OCI-LY7 (cell line): ENCODE measurements around the gene FKBP4. TPM values are rescaled to one million over a fixed set of nuclear protein-coding genes. Genes with fewer than 3 reads are reported as not detected.

Source experiments
- BruUV-seq: library from RNA; stranded (reverse); fragments of 400-500 nt; replicated peaks from 2 replicates; lab custom pipeline; 2021; lab: Mats Ljungman, UMichigan
- CTCF ChIA-PET: fragments of 300-600 bp; sonication (Branson Sonifier 250); formaldehyde crosslinking; loops from one replicate; lab custom pipeline; 2022; ENCODE audit warnings: antibody characterized with exemption; ENCODE audit not compliant: unreplicated experiment; lab: Charles Lee
- POLR2A ChIA-PET: fragments of 300-600 bp; sonication (Branson Sonifier 250); formaldehyde crosslinking; loops from one replicate; lab custom pipeline; 2022; ENCODE audit warnings: antibody characterized with exemption; lab: Charles Lee
- DNase-seq: peaks from one replicate; pipeline ENCODE4 v3.0.0-alpha.2; 2015; ENCODE audit warnings: low spot score
- H2AFZ ChIP-seq: fragments of 200-600 bp; sonication (generic), shearing (Covaris generic); 2 replicates; pipeline ENCODE4 v1.6.1; 2014; ENCODE audit warnings: mild to moderate bottlenecking, antibody characterized with exemption, low read length, moderate library complexity
- H3K27ac ChIP-seq: fragments of 200-600 bp; sonication (generic); 2 replicates; pipeline ENCODE4 v1.5.1; 2014; ENCODE audit warnings: mixed run types, low read depth, mild to moderate bottlenecking, moderate library complexity, low read length, inconsistent platforms; ENCODE audit not compliant: poor library complexity, severe bottlenecking
- H3K36me3 ChIP-seq: fragments of 200-600 bp; sonication (generic); 2 replicates; pipeline ENCODE4 v1.6.1; 2014; ENCODE audit warnings: mild to moderate bottlenecking, antibody characterized with exemption, low read length, moderate library complexity, mixed read lengths; ENCODE audit not compliant: insufficient read depth
- H3K4me1 ChIP-seq: fragments of 200-600 bp; sonication (generic); 2 replicates; pipeline ENCODE4 v1.5.1; 2014; ENCODE audit warnings: mild to moderate bottlenecking, low read length; ENCODE audit not compliant: insufficient read depth, poor library complexity, severe bottlenecking
- H3K4me2 ChIP-seq: fragments of 200-600 bp; sonication (generic); 2 replicates; pipeline ENCODE4 v1.6.1; 2014; ENCODE audit warnings: mild to moderate bottlenecking, low read length
- H3K4me3 ChIP-seq: fragments of 200-600 bp; sonication (generic); 2 replicates; pipeline ENCODE4 v1.5.1; 2014; ENCODE audit warnings: mild to moderate bottlenecking, low read depth, low read length; ENCODE audit not compliant: poor library complexity, severe bottlenecking
- H3K79me2 ChIP-seq: fragments of 200-600 bp; sonication (generic); 2 replicates; pipeline ENCODE4 v1.6.1; 2016; ENCODE audit warnings: low read depth, mild to moderate bottlenecking, low read length, moderate library complexity, mixed read lengths; ENCODE audit not compliant: insufficient read depth
- H3K9me2 ChIP-seq: fragments of 200-600 bp; sonication (generic); 2 replicates; pipeline ENCODE4 v1.6.1; 2016; ENCODE audit warnings: mild to moderate bottlenecking, low read length, mixed read lengths; ENCODE audit not compliant: insufficient read depth
- H3K9me3 ChIP-seq: fragments of 200-600 bp; sonication (generic); 2 replicates; pipeline ENCODE4 v1.6.1; 2014; ENCODE audit warnings: mild to moderate bottlenecking, mixed run types, low read length, mixed read lengths
- H4K20me1 ChIP-seq: fragments of 200-600 bp; sonication (generic); 2 replicates; pipeline ENCODE4 v1.6.1; 2014; ENCODE audit warnings: mild to moderate bottlenecking, antibody characterized with exemption, low read length, moderate library complexity, mixed read lengths; ENCODE audit not compliant: insufficient read depth
- CTCF ChIP-seq: fragments of 200-600 bp; sonication (generic); conservative IDR thresholded peaks from 2 replicates; pipeline ENCODE4 v1.5.1; 2014; ENCODE audit warnings: mild to moderate bottlenecking, antibody characterized with exemption, low read length, moderate library complexity, mixed read lengths
- EZH2phosphoT487 ChIP-seq: fragments of 200-600 bp; sonication (generic); IDR thresholded peaks from 2 replicates; pipeline ENCODE4 v1.6.1; 2018; ENCODE audit warnings: low read depth, borderline replicate concordance, mild to moderate bottlenecking, mixed run types, antibody characterized with exemption, low read length, moderate library complexity, mixed read lengths
- intact Hi-C: fragments of 100-400 bp; cut with micrococcal nuclease; formaldehyde crosslinking; loops from one replicate; pipeline ENCODE4 v1.10.0; 2022; ENCODE audit not compliant: unreplicated experiment
- total RNA-seq, 2 experiments: library from RNA; depleted of rRNA in 1 of 2; stranded (reverse); fragments of >200 nt in 1 of 2; shearing (Covaris generic) in 1 of 2; gene quantifications; 2 replicates each; pipeline ENCODE4 v1.2.3, GENCODE V29; 2014 to 2022

The FKBP4 gene
- total RNA-seq, 2 experiments from 2014 or later = 86.7 to 131 TPM

- DNase-seq = peak; percentile 72
- Histone ChIP-seq H3K9me3 (no peaks in the 10 kb centered on the region), H3K4me2 (peak overlapping the region; percentile 99), H3K36me3 (peaks cover 48% of the 10 kb centered on the region), H3K27ac (no peak overlapping the region), H3K4me1 (peaks cover 21% of the 10 kb centered on the region), H3K79me2 (peaks cover 29% of the 10 kb centered on the region), H3K4me3 (peak overlapping the region; percentile 98), H3K9me2 (no peaks in the 10 kb centered on the region), H4K20me1 (peaks cover 23% of the 10 kb centered on the region), H2AFZ (no peak overlapping the region; the same call in 1 of the 2 replicates)
- ChIA-PET CTCF (no interaction called here), POLR2A (interaction anchor here (0.6 kb wide), 1 partner anchor 79 kb away, joined by 4 read pairs; no protein-coding TSS in a partner anchor)
- intact Hi-C loops = loop anchor here (1.0 kb wide), 1 partner anchor 17 kb away; the partner anchor contains the start of gene ITFG2
- BruUV-seq = no TSS peak
- TF ChIP-seq CTCF (no peak), EZH2phosphoT487 (no peak)
These were observed 769 bp downstream of the FKBP4 start for GRCh38 chr12:2795291-2796186.

- BruUV-seq = no TSS peak
- Histone ChIP-seq H2AFZ (no peak overlapping the region; the same call in 1 of the 2 replicates), H3K36me3 (peaks cover 55% of the 10 kb centered on the region), H3K27ac (no peak overlapping the region), H3K4me1 (peaks cover 21% of the 10 kb centered on the region), H3K79me2 (peaks cover 29% of the 10 kb centered on the region), H3K4me3 (peak overlapping the region; percentile 98), H3K4me2 (peak overlapping the region; percentile 99), H4K20me1 (peaks cover 23% of the 10 kb centered on the region), H3K9me2 (no peaks in the 10 kb centered on the region), H3K9me3 (no peaks in the 10 kb centered on the region)
- DNase-seq = no peak
- TF ChIP-seq EZH2phosphoT487 = no peak
- peak; percentile 59; the same call in 1 of the 2 replicates for TF ChIP-seq CTCF
- intact Hi-C loops = no loop called here
- ChIA-PET CTCF (no interaction called here), POLR2A (interaction anchor here (0.6 kb wide), 1 partner anchor 78 kb away, joined by 4 read pairs; no protein-coding TSS in a partner anchor)
These were observed 1.5 kb downstream of the FKBP4 start for GRCh38 chr12:2796187-2796666.
